GM04504 (cell line): ENCODE measurements around the gene PPP1R3E.

Experiments used
- DNase-seq: peaks from one replicate; pipeline ENCODE4 v3.0.0-alpha.2; 2012; ENCODE audit warnings: low read depth

The PPP1R3E gene

DNA sequence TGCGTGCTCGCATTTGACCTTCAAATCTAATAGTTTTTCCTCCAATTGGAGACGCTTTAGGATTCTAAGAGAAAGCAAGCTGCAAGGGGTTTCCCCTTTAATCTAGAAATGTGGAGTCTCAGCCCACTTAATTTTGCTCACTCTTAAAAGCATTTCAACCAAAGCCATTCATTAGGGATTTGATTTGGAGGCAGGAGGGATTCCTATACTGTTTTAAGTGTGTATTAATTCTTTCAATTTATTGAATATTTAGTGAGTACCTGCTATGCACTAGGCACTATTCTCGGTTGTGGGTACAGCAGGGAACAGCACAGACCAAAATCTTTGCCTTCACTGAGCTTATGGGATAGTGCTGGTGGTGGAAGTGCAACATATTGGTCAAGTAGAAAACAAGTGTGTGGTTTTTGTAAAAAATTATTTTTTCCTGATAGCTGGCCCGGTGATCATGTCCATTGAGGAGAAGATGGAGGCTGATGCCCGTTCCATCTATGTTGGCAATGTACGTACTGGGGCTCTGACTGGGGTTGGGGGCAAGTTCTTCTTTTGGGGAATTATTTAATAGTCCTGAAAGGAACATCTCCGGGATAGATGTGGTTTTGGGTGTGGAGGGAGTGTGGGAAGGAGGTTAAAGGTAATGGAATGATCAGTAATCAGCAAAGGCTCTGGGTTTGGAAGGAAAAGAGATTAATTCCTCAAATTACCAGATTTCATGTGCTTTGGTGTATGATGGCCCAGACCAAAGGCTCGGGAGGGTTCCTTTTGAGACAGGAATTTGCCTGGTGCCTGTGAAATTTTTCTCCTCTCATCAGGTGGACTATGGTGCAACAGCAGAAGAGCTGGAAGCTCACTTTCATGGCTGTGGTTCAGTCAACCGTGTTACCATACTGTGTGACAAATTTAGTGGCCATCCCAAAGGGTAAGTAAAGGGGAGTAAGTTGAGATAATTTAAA, 20.2 kb upstream of the PPP1R3E start:
- no peak for DNase-seq

DNA sequence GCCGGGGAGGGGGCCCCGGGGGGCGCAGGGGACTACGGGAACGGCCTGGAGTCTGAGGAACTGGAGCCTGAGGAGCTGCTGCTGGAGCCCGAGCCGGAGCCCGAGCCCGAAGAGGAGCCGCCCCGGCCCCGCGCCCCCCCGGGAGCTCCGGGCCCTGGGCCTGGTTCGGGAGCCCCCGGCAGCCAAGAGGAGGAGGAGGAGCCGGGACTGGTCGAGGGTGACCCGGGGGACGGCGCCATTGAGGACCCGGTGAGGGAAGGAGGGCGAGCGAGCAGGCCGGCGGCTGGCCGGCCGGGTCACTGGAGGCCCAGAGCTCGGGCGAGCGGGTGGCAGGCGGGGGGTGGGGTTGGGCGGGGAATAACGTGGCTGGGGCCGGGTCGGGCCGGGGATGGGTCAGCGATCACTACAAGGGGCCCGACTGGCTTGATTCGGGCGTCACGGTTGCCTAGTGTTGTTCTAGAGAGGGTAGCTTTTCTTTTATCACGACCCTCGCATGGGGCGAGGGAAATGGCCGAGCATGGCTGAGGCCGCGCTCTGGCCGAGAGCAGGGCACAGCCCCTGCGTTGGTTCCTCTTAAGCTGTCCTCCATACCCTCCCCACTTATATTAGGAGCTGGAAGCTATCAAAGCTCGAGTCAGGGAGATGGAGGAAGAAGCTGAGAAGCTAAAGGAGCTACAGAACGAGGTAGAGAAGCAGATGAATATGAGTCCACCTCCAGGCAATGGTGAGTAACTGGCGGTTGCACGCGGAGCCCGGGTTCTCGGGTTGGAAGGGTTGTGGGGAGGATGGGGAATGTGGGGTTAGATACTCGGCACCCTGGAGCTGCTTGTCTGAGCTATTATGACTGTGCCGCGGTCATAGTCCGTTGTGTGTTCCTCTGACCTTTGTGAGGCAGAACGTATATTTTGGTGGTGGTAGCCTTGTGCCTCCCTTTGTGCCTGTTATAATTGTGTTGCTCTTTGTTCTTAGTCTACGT, 19.2 kb upstream of the PPP1R3E start:
- no peak for DNase-seq

DNA sequence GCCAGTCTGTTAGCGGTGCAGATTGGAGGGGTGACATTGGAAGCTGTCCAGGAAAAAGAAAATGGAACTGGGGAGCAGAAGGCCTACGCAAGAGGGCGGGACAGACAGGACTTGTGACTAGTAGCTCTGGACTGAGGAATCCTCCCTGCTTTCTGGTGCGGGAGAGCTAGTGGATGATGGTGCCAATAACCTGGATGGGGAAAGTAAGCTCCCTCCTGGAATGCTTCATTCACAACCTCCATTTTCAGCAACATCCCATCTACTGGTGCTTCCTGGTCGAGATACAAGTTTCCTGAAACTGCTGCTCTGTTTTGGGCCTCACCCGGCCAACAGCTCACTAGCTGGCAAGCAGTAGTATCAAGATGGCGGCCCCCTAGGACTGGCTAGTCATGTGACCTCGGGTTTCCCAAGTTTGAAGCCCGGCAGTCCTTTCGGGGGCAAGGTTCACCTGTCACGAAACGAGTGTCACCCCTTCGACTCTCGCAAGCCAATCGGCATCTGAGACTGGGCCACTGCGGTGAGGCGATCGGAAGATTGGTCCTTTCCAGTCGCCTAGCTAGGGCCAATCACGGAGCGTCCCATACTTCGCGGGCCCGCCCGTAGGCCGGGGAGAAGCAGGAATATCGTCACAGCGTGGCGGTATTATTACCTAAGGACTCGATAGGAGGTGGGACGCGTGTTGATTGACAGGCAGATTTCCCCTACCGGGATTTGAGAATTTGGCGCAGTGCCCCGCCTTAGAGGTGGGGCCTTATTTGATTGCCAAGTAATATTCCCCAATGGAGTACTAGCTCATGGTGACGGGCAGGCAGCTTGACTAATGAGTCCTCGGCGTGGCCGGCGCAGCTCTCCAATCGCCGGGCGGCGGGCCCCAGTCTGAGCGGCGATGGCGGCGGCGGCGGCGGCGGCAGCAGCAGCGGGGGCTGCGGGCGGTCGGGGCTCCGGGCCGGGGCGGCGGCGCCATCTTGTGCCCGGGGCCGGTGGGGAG, 18.2 kb upstream of the PPP1R3E start, which contains the start of gene PABPN1:
PABPN1 (plus strand) TSS at position 874 of the 988 bp plus-strand sequence; CDS start at position 887, 13 bp downstream.
- peak; percentile 100 for DNase-seq

DNA sequence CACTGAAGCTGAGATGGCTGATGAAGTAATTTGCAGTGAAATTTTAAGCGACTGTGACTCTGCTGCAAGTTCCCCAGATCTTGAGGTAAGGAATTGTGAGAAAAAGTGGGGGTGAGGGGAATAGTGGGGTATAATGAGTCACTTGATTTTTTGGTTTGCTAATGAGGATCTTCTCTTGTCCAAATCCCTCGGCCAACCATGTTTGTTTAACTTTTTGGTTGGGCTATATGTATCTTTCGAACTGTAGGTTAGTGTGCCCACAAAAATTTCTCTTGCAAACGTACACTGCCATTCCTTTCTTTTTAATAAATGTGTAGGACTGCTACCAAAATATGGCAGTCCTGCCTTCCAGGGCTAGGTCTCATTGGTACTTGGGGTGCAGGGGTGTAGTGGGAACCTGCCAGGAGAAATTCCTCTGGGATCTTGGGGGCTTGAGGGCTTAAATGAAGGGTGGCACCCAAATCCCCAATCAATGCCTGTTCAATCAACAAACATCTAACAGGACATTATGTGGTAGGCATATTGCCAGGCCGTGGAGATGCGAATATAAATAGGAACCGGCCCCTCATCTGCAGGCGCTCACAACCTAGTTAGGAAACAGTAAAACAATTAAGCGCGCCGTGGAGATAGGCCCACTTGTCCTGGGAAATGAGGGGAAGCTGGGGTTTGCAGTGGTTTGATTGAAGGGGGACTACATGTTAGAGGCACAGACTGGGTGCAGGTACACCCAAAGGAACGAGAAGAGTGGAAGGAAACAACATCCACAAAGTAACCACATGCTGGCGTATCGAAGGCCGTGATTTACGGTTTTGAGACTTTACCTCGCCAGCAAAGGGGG, 17.3 kb upstream of the PPP1R3E start:
- no peak for DNase-seq

DNA sequence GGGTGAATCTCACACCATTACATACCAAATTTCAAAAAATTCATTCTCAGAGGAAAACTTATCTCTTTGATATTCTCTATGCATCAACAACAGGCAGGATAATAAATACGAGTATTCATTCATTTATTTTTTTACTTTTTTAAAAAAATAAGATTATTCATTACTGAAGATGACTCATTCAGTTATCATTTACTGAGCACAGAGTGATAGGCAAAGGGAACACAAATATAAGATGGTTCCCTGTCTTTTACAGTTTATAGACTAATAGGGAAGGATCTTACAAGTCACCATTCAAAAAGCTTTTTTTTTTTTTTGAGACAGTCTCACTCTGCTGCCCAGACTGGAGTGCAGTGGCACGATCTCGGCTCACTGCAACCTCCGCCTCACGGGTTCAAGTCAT, 13.6 kb upstream of the PPP1R3E start:
- no peak for DNase-seq

DNA sequence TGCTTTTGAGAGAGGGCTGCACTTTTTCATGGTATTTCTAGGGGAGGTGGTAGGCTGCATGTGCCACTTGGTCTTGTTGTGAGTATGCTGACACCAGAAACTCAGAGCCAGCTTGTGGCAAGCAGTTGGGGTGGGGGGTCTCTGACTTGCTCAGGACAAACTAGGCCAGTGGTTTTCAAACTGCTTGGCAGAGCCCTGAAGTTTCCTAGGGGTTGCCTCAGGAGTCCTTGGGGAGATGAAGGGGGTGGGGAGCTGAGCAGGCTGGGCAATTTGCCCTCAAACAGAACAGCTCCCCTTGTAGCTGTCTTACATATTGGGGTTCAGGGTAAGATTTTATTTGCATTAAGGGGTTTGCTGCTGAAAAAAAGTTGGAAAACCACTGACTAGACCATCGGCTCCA, 7.9 kb upstream of the PPP1R3E start:
- no peak for DNase-seq

DNA sequence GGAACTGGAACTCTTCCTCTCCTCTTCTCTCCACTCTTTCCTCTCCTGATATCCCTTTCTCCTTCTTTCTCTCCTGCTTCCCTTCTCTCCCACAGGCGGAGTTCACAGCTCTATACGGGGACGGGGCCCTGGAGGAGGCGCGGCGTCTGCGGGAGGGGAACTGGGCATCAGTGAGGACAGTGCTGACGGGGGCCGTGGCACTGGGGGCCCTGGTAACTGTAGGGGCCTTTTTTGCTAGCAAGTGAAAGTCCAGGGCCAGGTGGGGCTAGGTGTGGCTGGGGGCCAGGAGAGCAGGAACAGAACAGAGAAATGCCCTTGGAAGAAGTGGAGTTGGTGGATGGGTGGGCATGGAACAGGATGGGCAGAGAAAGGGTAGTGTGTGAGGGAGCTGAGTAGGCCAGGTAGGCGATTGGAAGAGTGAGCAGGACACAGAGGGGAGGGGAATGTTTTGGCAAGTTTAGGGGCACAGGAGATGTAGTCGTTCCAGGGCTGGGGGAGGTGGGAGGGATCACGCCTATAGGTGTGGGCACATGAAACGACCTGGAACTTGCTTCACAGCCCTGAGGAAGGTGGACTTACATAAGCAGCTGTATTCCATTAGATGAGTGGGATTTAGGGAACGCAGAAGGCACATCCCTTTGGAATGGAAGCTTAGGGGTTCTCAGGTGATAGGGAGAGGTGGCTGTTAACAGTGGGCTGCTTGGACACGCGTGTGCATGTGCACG, 6.2 kb upstream of the PPP1R3E start:
- no peak for DNase-seq

DNA sequence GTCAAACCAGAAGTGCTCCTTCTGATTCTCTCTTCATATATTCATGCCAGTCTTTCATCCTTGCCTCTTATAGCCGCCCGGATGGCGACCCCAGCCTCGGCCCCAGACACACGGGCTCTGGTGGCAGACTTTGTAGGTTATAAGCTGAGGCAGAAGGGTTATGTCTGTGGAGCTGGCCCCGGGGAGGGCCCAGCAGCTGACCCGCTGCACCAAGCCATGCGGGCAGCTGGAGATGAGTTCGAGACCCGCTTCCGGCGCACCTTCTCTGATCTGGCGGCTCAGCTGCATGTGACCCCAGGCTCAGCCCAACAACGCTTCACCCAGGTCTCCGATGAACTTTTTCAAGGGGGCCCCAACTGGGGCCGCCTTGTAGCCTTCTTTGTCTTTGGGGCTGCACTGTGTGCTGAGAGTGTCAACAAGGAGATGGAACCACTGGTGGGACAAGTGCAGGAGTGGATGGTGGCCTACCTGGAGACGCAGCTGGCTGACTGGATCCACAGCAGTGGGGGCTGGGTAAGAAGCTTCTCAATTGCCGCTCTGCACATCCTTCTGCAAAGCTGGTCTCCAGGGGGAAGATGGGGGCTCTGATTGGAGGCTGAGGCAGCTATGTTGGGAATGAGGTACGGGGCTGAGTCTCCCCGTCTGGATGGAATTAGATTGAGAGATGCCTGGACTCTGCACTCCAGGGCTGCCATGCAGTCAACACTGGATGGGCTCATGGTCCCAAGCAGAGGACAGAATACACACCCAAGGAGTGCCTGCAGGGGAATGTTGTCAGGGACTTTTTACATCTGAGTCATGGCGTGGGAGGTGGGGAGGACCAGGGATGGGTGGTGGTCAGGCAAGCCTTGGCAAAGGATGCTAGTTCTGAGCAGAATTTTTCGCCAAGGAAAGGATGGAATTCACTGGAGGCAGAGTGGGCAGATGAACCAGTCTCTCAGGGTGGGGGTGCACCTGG, 5.3 kb upstream of the PPP1R3E start:
- DNase-seq, result no peak

DNA sequence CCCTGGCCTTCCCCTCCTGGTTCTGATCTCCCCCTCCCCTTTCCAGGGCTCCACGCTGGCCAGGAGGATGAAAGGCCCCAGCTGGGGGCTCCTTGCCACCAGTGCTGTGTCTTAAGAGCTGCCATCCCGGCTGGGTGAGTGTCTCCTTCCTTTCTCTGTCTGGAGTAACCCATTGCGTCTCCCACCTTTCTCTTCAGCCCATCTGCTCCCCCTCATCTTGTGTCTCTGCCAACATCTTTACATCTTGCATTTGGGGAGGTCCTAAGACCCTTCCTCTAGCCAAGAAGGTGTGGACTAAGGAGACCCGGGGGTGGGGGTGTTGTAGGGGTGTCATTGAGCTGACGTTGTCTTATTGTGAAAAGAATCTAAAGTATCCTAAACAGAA, 4.5 kb upstream of the PPP1R3E start:
- no peak for DNase-seq

DNA sequence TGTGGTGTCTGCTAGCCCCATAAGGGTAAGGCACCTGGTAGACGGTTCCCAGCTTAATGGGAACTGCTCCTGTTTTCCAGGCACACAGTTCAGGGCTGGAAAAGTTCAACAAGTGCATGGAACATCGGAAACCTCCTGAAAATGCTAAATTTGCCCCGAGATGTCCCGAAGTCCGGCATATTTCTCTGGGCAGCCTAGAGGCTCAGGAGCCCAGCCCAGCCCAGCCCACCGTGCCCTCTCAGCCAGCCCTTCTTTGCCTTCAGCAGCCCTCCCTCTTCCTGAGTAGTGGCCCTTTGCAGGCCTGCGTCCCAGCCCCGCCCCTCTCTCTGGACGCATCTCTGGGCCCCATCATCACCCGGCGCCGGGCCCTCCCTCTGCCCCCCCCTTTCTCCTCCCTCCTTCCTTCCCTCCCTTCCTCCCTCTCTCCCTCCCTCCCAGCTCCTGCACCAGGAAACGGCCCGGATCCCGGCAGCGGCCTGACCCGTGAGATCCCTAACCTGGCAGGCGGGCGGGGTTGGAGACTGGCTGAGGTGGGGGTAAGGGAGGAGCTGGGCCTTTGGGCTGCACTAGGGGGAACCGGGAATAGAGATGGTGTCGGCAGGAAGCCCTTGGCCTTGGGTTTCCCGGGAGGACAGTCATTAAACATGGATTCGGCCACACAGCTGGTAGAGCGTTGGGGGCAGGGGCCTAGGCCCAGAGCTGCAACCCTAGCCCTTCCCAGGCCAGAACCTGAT, 3.9 kb upstream of the PPP1R3E start, which contains the start of gene BCL2L2:
BCL2L2 (plus strand) TSS at position 422 of the 734 bp plus-strand sequence. CDS start 935 bp downstream, outside the sequence.
- DNase-seq, result peak; percentile 74

DNA sequence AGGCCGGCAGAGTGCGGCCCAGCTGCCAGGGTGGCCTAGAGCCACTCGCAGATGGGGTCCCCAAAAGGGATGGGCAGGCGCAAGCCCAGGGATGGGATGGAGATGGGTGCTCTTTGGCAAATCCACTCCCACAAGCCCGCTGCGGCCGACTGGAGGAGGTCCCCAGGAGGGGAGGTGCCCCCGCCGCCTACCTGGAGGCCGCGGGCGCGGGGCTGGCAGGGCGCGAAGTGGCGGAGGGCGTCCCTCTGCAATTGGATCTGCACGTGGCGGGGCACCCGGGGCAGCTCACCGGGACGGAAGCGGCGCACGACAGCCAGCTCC, 730 bp downstream of the PPP1R3E start:
- DNase-seq, result no peak

DNA sequence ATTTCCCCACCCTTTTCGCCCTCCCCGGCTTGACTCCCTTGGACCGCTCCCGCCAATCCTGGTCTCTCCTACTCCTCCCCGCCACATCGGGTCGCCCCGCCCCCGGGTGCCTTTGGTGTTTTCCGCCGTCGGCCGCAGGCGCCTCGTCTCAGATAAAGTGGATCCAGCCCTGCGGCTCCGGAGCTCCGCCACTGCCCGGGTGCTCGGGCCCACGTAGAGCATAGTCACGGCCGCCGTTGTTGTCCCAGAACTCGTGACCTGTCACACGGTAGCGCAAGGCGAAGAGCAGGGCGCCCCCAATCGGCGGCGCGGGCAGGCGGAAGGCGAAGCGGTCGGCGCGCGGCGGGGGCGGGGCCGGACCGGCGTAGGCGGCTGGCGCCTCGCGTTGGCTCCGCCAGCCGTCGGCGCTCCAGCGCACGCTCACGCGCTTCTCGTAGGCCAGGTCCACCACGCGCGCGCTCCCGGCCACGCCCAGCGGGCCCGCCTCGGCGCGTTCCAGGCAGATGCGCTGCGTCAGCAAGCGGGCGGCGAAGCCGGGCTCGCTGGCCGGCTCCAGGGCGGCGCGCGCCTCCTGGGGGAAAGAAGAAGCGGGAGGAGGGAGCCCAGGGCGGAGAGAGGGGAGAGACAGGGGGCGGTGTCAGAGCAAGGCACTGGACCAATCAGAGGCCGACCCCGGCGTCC, 1.2 kb downstream of the PPP1R3E start:
- peak; percentile 98 for DNase-seq

DNA sequence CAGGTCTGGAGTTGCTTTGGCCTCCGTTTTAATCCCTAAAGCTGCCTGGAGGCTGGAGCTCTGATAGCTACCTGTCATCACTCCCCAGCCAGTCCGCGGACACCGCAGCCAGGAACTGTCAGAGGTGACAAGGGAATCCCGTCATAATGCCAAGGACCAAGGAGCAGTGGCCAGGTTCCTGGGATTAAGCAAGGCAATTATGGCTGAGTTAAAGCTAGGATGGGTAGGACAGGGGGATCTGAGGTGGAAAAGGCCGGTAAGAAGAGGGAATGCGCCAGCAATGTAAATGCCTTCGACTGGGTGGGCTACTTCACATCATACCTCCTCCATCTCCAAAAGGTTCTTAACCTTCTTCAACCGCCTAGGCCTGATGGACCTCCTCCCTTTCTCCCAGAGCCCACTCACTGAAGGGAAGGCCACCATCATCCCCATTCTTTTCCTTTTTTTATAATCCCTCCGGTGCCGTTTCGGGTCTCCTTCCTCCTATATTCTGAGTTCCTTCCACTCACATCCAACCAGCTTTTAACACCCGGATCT, 1.9 kb downstream of the PPP1R3E start:
- no peak for DNase-seq

DNA sequence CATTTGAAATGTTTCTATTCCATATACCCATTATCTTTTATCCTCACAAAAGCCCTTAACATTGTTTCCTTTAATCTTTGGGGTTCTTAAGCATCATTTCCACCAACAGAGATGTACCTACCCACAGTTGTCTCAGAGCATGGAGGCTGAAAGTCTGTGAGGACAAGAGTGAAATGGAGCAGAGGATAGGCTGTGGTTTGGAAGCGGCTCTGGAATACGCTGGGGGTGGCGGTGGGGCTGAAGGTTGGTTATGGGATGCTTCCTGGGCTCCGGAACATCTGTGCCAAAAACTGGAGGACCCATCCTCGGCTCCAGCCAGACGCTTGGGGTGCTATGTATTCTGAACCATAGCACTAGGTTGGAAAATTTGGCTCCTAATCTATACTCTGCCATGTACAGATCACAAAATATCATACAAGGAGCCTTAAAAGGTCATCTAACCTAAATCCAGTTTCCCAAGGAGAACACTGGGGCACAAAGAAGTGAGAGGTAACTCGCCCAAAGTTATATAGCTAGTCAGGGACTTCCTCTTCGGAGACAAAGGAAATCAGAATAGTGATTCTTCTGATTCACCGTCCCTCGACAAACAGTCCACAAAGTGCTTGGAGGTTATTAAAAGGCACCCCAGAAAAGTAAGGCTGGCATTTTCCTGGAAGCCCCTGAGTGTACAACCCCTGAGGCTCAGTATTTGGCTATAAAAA, 2.5 kb downstream of the PPP1R3E start:
- DNase-seq, result no peak

DNA sequence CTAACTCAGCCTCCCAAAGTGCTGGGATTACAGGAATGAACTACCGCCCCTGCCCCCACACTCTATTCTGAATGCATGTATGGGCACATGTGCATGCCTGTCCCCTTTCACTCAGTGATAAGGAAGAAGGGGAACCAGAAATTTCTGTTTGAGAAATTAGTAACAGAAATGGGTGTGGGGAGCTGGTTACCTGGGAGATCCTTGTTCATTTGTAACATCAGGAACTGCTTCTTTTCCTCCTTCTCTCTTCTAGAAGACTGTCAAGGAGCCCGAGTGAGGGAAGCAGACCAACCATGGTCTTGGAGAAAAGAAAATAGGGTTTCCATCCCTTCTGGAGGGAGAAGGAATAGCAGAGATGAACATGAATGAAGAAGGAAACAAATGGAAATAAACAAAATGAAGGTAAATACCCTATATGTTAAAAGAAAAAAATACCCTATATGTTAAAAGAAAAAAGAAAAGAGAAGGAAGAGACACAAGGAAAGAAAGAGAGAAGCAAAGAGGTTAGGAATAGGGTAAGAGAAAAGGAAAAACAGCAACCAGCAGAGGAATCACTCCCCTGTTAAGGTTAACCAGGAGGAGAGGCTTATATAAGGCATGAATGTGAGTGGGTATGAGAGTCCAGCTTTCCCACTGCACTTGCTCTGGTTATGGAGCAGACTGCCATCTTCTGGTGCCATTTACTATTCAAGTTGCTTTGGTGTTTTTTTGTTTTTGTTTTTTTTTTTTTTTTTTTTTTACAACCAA, 3.3 kb downstream of the PPP1R3E start:
- no peak for DNase-seq
